AG09319 (cell line): Measurements from ENCODE around the gene TEX54.

Source experiments
- DNase-seq: peaks from one replicate; pipeline ENCODE4 v3.0.0-alpha.2; 2010; ENCODE audit warnings: low read depth; ENCODE audit errors: extremely low read depth
- TF ChIP-seq, protein P1 (sequence below): IDR thresholded peaks from 2 replicates; pipeline ENCODE4 v1.5.1; 2011; ENCODE audit warnings: low read depth, mild to moderate bottlenecking, inconsistent platforms, low read length, moderate library complexity

Gene TEX54

DNA sequence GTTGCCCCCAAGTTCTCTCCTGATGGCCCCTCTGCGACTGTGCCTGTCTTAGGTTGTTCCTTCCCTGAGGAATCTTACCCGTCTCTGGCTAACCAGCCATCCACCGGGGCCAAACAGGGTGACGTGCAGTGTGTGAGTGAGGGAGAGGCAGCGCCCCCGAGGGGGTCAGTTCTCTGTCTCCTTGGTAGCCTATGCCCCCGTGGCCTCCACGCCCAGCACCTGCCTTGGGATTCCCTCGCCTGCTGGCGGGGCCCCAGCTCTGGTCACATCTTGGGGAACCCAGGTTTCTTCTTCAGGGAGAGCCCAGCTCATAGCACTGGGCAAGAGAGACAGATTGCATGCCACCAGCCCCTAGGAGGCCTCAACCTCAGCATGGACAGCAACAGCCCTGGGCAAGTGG is 33.2 kb downstream of the TEX54 start:
- no peak for DNase-seq
- TF ChIP-seq, protein P1, sequence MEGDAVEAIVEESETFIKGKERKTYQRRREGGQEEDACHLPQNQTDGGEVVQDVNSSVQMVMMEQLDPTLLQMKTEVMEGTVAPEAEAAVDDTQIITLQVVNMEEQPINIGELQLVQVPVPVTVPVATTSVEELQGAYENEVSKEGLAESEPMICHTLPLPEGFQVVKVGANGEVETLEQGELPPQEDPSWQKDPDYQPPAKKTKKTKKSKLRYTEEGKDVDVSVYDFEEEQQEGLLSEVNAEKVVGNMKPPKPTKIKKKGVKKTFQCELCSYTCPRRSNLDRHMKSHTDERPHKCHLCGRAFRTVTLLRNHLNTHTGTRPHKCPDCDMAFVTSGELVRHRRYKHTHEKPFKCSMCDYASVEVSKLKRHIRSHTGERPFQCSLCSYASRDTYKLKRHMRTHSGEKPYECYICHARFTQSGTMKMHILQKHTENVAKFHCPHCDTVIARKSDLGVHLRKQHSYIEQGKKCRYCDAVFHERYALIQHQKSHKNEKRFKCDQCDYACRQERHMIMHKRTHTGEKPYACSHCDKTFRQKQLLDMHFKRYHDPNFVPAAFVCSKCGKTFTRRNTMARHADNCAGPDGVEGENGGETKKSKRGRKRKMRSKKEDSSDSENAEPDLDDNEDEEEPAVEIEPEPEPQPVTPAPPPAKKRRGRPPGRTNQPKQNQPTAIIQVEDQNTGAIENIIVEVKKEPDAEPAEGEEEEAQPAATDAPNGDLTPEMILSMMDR: no peak

DNA sequence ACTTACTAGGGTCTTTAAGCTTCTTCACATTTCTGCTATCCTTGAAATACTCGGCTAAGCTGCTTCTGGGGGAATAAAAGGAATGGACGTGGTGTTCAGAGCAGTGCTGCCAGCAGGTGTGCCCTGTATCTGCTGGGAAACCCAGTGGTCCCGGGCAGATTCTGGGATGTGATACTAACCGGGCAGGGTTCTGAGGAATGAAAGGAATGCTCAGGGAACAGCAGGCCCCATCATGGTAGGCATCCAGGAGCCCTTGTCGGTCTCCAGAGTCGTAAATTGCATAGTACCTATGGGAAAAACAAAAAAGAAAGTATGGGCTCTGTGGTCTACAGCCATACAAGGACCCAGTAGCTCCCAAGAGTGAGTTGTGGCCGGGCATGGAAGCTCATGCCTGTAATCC is 36.4 kb downstream of the TEX54 start:
- TF ChIP-seq, protein P1: no peak
- no peak for DNase-seq

DNA sequence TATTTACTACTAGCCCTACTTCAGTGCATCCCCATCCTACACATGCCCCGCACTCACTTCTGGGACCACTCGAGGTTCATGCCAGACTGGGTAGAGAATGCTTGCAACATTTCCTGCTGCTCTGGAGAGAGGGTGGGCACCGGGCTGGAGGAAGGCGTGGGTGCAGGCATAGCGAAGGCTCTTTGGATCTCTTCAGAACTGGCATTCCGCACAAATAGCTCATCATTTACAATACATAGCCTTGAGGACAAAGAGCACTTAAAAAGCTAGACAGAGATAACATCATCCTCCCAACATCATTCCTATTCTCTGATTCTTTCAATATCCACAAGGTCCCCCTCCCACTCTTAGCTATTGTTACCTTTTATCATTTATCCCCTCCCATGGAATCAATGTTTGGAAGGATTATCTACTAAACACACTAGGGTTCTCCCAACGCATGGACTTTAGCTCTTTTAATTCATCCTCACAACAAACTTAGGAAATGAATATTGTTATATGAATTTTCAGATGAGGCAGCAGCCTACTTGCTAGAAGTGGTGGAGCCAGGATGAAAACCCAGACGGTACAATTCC is 38.4 kb downstream of the TEX54 start:
- no peak for DNase-seq
- TF ChIP-seq, protein P1: no peak

DNA sequence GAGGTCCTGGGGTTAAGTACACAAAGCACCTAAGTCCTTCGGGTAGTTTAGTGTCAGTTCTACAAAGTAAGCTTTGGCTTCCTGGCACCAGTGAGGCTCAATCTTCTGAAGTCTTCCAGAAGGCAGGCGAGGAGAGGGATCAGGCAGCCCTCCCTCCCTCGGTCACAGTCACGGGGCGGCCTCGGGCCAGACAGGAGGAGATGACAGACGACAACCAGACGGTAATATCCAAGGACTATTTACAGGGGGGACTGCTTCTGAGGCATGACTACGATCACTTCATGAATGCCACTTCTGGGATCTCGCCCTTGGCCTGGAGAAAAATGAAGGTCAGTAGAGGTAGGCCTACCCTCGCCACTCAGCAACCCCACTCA is 40.5 kb downstream of the TEX54 start:
- DNase-seq: no peak
- TF ChIP-seq, protein P1: no peak

DNA sequence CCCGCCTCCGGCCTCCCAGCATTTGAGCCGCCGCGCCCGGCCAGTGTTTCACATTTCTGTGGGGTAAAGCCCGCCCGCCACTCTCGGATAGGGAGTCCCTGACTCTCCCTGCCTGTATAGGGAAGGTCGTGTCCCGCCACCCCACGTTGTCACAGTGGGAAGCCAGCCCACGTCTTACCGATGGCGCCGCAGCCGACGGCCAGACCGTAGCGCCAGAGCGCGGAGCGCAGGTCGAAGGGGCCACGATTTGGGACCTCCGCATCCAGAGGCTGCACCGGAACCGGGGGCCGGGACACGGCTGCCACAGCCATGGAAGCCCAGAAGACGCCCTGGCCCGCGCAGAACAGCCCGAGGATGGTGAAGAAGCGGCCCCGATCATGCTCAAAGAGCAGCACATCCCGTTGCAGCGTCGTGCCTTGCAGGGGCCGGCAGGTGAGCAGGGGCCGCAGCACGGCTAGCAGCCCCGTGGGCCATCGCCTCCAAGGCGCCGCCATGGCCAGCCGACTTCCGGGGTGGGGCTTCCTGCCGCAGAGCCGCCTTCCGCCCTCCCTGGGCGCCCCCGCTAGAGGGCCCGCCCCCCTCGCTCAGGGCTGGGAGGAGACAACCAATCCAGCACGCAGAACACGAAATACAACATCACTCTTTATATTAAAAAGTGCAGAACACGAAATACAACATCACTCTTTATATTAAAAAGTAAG is 41.0 kb downstream of the TEX54 start, which contains the start of gene TMEM223:
Gene TMEM223 (minus strand): TSS at position 506 of the 701 bp plus-strand sequence. CDS start 12 bp downstream, at position 494.
- no peak for DNase-seq
- TF ChIP-seq, protein P1: no peak; the same call in 1 of the 2 replicates

DNA sequence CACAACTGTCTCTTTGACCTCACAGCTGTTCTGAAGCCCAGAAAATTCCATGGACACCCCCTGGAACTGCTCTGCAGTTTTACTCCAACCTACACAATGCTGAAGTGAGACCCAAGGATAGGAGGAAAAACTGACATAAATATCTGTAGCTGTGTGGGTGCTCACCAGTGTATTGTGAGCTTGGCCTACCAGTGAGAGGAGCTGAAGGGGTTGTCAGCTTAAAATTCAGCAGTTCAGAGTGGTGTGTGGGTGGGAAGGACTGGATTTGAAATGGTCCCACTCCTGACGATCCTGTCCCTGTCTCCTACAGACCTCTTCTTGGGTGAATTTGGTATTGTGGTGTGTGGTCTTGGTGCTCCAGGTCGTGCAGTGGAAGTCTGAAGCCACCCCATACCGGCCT is 43.1 kb downstream of the TEX54 start:
- TF ChIP-seq, protein P1: no peak
- DNase-seq: no peak

DNA sequence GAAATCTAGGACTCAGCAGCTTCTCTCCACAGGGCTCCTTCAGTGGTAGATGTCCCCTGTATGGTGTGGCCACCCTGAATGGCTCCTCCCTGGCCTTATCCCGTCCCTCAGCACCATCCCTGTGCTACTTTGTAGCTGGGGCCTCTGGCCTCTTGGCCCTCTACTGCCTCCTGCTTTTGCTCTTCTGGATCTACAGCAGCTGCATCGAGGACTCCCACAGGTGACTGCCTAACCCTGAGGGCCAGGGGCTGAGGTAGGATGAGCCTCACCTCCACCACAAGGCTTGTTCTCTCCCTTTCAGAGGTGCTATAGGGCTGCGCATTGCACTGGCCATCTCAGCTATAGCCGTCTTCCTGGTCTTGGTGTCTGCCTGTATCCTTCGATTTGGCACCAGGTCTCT is 43.6 kb downstream of the TEX54 start:
- no peak for DNase-seq
- TF ChIP-seq, protein P1: no peak
